HepG2 (cell line): ENCODE results near the gene PTH1R. TPM values are rescaled to one million over a fixed set of nuclear protein-coding genes. Genes with fewer than 3 reads are reported as not detected.

Experiments
- EEA1 ChIP-seq: sonication (generic); formaldehyde crosslinking; IDR thresholded peaks from 2 replicates; pipeline ENCODE4 v1.5.1; 2020; ENCODE audit warnings: mild to moderate bottlenecking, missing genetic modification reagents, borderline replicate concordance
- EP300 ChIP-seq, 3 experiments: sonication (generic) in 1 of 3; formaldehyde crosslinking in 1 of 3; IDR thresholded peaks; 2 replicates each; pipeline versions ENCODE4 v1.5.1 to v1.6.1; 2011 to 2020; ENCODE audit warnings: low read depth in 2 of 3, low read length in 2 of 3, borderline replicate concordance in 1 of 3, improper control_type of control experiment in 1 of 3, mild to moderate bottlenecking in 1 of 3, missing genetic modification reagents in 1 of 3, moderate library complexity in 1 of 3
- ERF ChIP-seq: IDR thresholded peaks from 2 replicates; pipeline ENCODE4 v1.6.1; 2018; ENCODE audit warnings: missing biosample characterization, missing genetic modification reagents
- JUND ChIP-seq: sonication (generic); formaldehyde crosslinking; IDR thresholded peaks from 2 replicates; pipeline ENCODE4 v1.8.0; 2022; ENCODE audit warnings: mild to moderate bottlenecking, missing genetic modification reagents
- KDM3A ChIP-seq: IDR thresholded peaks from 2 replicates; pipeline ENCODE4 v1.6.1; 2018; ENCODE audit warnings: low read depth, missing compliant biosample characterization
- MED13 ChIP-seq: sonication (generic); formaldehyde crosslinking; IDR thresholded peaks from 2 replicates; pipeline ENCODE4 v1.5.0; 2020; ENCODE audit warnings: missing genetic modification reagents
- NCOA2 ChIP-seq: sonication (generic); formaldehyde crosslinking; IDR thresholded peaks from 2 replicates; pipeline ENCODE4 v1.8.0; 2022; ENCODE audit warnings: inconsistent platforms
- RARA ChIP-seq: IDR thresholded peaks from 2 replicates; pipeline ENCODE4 v1.6.1; 2016; ENCODE audit warnings: missing genetic modification reagents, missing compliant biosample characterization
- RBFOX2 ChIP-seq: fragments of 200-400 bp; formaldehyde crosslinking; IDR thresholded peaks from 2 replicates; pipeline ENCODE4 v1.6.1; 2017; ENCODE audit warnings: low read depth, mild to moderate bottlenecking, low read length
- RXRA ChIP-seq: sonication (generic); formaldehyde crosslinking; IDR thresholded peaks from 2 replicates; pipeline ENCODE4 v1.5.1; 2020; ENCODE audit warnings: missing genetic modification reagents
- SMARCC2 ChIP-seq: fragments of 450-650 bp; IDR thresholded peaks from 2 replicates; pipeline ENCODE4 v1.6.1; 2017; ENCODE audit warnings: antibody characterized with exemption, mild to moderate bottlenecking
- SNAI1 ChIP-seq: sonication (generic); formaldehyde crosslinking; IDR thresholded peaks from 2 replicates; pipeline ENCODE4 v1.5.0; 2020; ENCODE audit warnings: mild to moderate bottlenecking, missing genetic modification reagents, borderline replicate concordance
- XRCC5 ChIP-seq: fragments of 200-400 bp; formaldehyde crosslinking; optimal IDR thresholded peaks from 2 replicates; pipeline ENCODE3; 2017; ENCODE audit warnings: mild to moderate bottlenecking, low read length
- ZNF331 ChIP-seq: sonication (generic); formaldehyde crosslinking; IDR thresholded peaks from 2 replicates; pipeline ENCODE4 v1.4.0; 2020; ENCODE audit warnings: missing genetic modification reagents
- ZNF33A ChIP-seq: sonication (generic); formaldehyde crosslinking; IDR thresholded peaks from 2 replicates; pipeline ENCODE4 v1.5.1; 2020; ENCODE audit warnings: missing genetic modification reagents, mild to moderate bottlenecking, moderate library complexity, borderline replicate concordance
- ZNF749 ChIP-seq: sonication (generic); formaldehyde crosslinking; IDR thresholded peaks from 2 replicates; pipeline ENCODE4 v1.8.0; 2022; ENCODE audit warnings: mild to moderate bottlenecking, missing genetic modification reagents, moderate library complexity, borderline replicate concordance
- polyA plus RNA-seq, 8 experiments: library from polyadenylated mRNA; depleted of rRNA in 3 of 8; stranded (reverse) in 7 of 8; unstranded in 1 of 8; fragments of >200 nt; fragmentation: Illumina TruSeq in 4 of 8; extraction: Trizol in 4 of 8; gene quantifications; 2 replicates each; pipeline versions ENCODE4 v1.2.1 to v1.2.3, GENCODE V29; 2011 to 2016; ENCODE audit warnings: low read depth in 4 of 8, missing spikeins in 1 of 8, mixed read lengths in 1 of 8; ENCODE audit not compliant: insufficient read depth in 1 of 8
- total RNA-seq, 5 experiments: library from RNA; depleted of rRNA; stranded (reverse); fragments of >200 nt; fragmentation: Illumina TruSeq; extraction: Trizol; gene quantifications; 2 replicates each; pipeline ENCODE4 v1.2.3, GENCODE V29; 2016; ENCODE audit warnings: low read depth in 1 of 5
- TF ChIP-seq, protein P1 (sequence below): sonication (generic); formaldehyde crosslinking; conservative IDR thresholded peaks from 2 replicates; pipeline ENCODE4 v1.4.0; 2020; ENCODE audit warnings: missing genetic modification reagents
- TF ChIP-seq, protein P2 (sequence below): sonication (generic); formaldehyde crosslinking; IDR thresholded peaks from 2 replicates; pipeline ENCODE4 v1.4.0; 2020; ENCODE audit warnings: missing genetic modification reagents
- TF ChIP-seq, protein P3 (sequence below): sonication (generic); formaldehyde crosslinking; IDR thresholded peaks from 2 replicates; pipeline ENCODE4 v1.5.0; 2020; ENCODE audit warnings: mild to moderate bottlenecking, missing genetic modification reagents
- TF ChIP-seq, protein P4 (sequence below): sonication (generic); formaldehyde crosslinking; IDR thresholded peaks from 2 replicates; pipeline ENCODE4 v1.8.1; 2023; ENCODE audit warnings: mild to moderate bottlenecking, missing genetic modification reagents

PTH1R gene
- total and polyA plus RNA-seq, 2 of the 13 experiments (the other 11 are each of a cell fraction or from before 2014, with no cell fraction given), result not detected

DNA sequence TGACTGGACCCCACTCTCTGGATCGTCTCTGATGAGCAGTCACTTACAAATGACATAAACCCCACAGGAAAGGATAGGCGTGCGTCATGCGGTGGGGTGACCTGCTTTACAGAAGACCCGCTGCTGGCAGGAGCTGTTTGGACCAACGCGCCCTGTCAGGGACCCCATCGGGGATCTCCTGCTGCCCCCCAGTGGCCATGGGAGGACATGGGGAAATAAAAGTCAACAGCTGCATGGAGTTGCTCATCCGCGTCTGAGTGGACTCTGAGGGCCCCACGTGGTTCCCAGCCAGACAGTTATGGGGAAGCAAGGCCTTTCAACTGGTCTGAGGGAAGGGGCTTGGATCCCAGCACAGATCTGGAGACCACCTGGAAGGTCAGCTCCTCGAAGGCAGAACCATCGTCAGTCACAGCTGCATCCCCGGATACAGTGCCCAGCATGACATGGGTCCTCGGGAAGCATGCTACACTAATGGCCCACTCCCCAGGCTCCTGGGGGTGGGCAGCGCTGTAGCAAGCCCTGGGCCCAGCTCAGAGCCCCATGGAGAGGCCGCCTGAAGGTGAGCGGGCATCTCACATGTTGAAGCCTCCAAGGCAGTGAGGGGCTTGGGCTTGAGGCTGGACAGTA lies 32.1 kb downstream of the PTH1R start (continued):
- TF ChIP-seq, protein P1, sequence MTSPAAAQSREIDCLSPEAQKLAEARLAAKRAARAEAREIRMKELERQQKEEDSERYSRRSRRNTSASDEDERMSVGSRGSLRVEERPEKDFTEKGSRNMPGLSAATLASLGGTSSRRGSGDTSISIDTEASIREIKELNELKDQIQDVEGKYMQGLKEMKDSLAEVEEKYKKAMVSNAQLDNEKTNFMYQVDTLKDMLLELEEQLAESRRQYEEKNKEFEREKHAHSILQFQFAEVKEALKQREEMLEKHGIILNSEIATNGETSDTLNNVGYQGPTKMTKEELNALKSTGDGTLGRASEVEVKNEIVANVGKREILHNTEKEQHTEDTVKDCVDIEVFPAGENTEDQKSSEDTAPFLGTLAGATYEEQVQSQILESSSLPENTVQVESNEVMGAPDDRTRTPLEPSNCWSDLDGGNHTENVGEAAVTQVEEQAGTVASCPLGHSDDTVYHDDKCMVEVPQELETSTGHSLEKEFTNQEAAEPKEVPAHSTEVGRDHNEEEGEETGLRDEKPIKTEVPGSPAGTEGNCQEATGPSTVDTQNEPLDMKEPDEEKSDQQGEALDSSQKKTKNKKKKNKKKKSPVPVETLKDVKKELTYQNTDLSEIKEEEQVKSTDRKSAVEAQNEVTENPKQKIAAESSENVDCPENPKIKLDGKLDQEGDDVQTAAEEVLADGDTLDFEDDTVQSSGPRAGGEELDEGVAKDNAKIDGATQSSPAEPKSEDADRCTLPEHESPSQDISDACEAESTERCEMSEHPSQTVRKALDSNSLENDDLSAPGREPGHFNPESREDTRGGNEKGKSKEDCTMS, result no peak
- TF ChIP-seq KDM3A (CRISPR knock-in tag) (0 out of 2 replicates have a peak, but pooled peaks have one; percentile 68), ZNF33A (no peak), SNAI1 (CRISPR knock-in tag) (no peak), ZNF331 (CRISPR knock-in tag) (0 out of 2 replicates have a peak, but pooled peaks have one; percentile 20), NCOA2 (CRISPR knock-in tag) (no peak), ZNF749 (no peak), EEA1 (no peak), RBFOX2 (no peak), RXRA (CRISPR knock-in tag) (no peak), ERF (CRISPR knock-in tag) (peak; percentile 47; the same call in 1 of the 2 replicates), XRCC5 (peak; percentile 41), JUND (CRISPR knock-in tag) (no peak), RARA (CRISPR knock-in tag) (0 out of 2 replicates have a peak, but pooled peaks have one; percentile 15), MED13 (CRISPR knock-in tag) (no peak), EP300 (IDR thresholded peaks at IDR 0.05; ENCODE audit: low read depth in 2 of 2, low read length in 2 of 2) (no peak), EP300 (CRISPR knock-in tag; IDR thresholded peaks at IDR 0.05; ENCODE audit: borderline replicate concordance) (no peak), SMARCC2 (no peak)
- TF ChIP-seq, protein P2, sequence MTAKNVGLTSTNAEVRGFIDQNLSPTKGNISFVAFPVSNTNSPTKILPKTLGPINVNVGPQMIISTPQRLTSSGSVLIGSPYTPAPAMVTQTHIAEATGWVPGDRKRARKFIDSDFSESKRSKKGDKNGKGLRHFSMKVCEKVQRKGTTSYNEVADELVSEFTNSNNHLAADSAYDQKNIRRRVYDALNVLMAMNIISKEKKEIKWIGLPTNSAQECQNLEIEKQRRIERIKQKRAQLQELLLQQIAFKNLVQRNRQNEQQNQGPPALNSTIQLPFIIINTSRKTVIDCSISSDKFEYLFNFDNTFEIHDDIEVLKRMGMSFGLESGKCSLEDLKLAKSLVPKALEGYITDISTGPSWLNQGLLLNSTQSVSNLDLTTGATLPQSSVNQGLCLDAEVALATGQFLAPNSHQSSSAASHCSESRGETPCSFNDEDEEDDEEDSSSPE, result peak; percentile 48; the same call in 1 of the 2 replicates
- TF ChIP-seq, protein P3, sequence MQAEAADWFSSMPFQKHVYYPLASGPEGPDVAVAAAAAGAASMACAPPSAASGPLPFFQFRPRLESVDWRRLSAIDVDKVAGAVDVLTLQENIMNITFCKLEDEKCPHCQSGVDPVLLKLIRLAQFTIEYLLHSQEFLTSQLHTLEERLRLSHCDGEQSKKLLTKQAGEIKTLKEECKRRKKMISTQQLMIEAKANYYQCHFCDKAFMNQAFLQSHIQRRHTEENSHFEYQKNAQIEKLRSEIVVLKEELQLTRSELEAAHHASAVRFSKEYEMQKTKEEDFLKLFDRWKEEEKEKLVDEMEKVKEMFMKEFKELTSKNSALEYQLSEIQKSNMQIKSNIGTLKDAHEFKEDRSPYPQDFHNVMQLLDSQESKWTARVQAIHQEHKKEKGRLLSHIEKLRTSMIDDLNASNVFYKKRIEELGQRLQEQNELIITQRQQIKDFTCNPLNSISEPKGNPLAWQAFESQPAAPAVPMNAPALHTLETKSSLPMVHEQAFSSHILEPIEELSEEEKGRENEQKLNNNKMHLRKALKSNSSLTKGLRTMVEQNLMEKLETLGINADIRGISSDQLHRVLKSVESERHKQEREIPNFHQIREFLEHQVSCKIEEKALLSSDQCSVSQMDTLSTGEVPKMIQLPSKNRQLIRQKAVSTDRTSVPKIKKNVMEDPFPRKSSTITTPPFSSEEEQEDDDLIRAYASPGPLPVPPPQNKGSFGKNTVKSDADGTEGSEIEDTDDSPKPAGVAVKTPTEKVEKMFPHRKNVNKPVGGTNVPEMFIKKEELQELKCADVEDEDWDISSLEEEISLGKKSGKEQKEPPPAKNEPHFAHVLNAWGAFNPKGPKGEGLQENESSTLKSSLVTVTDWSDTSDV (CRISPR knock-in tag), result no peak
- TF ChIP-seq, protein P4, sequence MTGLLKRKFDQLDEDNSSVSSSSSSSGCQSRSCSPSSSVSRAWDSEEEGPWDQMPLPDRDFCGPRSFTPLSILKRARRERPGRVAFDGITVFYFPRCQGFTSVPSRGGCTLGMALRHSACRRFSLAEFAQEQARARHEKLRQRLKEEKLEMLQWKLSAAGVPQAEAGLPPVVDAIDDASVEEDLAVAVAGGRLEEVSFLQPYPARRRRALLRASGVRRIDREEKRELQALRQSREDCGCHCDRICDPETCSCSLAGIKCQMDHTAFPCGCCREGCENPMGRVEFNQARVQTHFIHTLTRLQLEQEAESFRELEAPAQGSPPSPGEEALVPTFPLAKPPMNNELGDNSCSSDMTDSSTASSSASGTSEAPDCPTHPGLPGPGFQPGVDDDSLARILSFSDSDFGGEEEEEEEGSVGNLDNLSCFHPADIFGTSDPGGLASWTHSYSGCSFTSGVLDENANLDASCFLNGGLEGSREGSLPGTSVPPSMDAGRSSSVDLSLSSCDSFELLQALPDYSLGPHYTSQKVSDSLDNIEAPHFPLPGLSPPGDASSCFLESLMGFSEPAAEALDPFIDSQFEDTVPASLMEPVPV (CRISPR knock-in tag), result no peak
